Ishikawa (cell line): Measurements from ENCODE around the gene AGPAT2.
A peak's percentile ranks its signal among the peaks of the same experiment; 100 is the strongest.

Experiments used
- EGR1 ChIP-seq: IDR thresholded peaks from 2 replicates; pipeline ENCODE4 v1.6.1; 2012
- EP300 ChIP-seq: IDR thresholded peaks from 2 replicates; pipeline ENCODE4 v1.6.1; 2012; ENCODE audit warnings: borderline replicate concordance
- FOXM1 ChIP-seq: IDR thresholded peaks from 2 replicates; pipeline ENCODE4 v1.6.1; 2012; ENCODE audit warnings: low read depth, borderline replicate concordance
- NFIC ChIP-seq: IDR thresholded peaks from 2 replicates; pipeline ENCODE4 v1.6.1; 2012
- TAF1 ChIP-seq: IDR thresholded peaks from 2 replicates; pipeline ENCODE4 v1.6.1; 2012; ENCODE audit warnings: low read depth, mild to moderate bottlenecking
- ZBTB7A ChIP-seq: IDR thresholded peaks from 2 replicates; pipeline ENCODE4 v1.6.1; 2012; ENCODE audit warnings: low read depth
- TF ChIP-seq, protein P1 (sequence below): IDR thresholded peaks from 2 replicates; pipeline ENCODE4 v1.6.1; 2012; ENCODE audit warnings: low read depth, mild to moderate bottlenecking

DNA sequence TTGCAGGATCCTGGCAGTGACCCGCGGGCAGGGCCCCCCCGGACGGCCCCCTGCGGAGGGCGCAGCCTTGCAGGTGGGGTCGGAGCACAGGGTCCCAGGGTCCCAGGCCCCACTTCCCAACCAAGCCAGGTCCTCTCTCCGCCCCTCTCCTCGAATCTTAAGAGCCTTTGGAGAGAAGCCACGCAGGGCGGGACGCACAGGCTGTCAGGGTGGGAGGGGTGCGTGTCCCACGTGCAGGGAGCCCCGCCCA is 43.0 kb downstream of the AGPAT2 start:
- TF ChIP-seq EP300 (no peak), FOXM1 (no peak), ZBTB7A (no peak; the same call in 1 of the 2 replicates), EGR1 (no peak), NFIC (peak; percentile 56), TAF1 (no peak)
- TF ChIP-seq, protein P1, sequence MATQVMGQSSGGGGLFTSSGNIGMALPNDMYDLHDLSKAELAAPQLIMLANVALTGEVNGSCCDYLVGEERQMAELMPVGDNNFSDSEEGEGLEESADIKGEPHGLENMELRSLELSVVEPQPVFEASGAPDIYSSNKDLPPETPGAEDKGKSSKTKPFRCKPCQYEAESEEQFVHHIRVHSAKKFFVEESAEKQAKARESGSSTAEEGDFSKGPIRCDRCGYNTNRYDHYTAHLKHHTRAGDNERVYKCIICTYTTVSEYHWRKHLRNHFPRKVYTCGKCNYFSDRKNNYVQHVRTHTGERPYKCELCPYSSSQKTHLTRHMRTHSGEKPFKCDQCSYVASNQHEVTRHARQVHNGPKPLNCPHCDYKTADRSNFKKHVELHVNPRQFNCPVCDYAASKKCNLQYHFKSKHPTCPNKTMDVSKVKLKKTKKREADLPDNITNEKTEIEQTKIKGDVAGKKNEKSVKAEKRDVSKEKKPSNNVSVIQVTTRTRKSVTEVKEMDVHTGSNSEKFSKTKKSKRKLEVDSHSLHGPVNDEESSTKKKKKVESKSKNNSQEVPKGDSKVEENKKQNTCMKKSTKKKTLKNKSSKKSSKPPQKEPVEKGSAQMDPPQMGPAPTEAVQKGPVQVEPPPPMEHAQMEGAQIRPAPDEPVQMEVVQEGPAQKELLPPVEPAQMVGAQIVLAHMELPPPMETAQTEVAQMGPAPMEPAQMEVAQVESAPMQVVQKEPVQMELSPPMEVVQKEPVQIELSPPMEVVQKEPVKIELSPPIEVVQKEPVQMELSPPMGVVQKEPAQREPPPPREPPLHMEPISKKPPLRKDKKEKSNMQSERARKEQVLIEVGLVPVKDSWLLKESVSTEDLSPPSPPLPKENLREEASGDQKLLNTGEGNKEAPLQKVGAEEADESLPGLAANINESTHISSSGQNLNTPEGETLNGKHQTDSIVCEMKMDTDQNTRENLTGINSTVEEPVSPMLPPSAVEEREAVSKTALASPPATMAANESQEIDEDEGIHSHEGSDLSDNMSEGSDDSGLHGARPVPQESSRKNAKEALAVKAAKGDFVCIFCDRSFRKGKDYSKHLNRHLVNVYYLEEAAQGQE, result no peak
